Measurements from ENCODE around the gene APH1A. TPM values are rescaled to one million over a fixed set of nuclear protein-coding genes. Genes with fewer than 3 reads are reported as not detected.

Gene APH1A
- total and polyA plus RNA-seq, 2 of the 13 experiments (the other 11 are each of a cell fraction or from before 2014, with no cell fraction given) = 114 to 130 TPM

GRCh38 chr1:150257624-150258585 is 10.9 kb downstream of the APH1A start, which contains the start of gene CA14 (continued):
- TF ChIP-seq ARID5B (CRISPR knock-in tag; IDR thresholded peaks at IDR 0.05) (no peak), EED (CRISPR knock-in tag; IDR thresholded peaks at IDR 0.05) (no peak), CBX2 (IDR thresholded peaks at IDR 0.05; ENCODE audit: low read depth, low read length) (no peak), CBX2 (CRISPR knock-in tag; IDR thresholded peaks at IDR 0.05; ENCODE audit: low read depth) (no peak), MEIS1 (CRISPR knock-in tag; IDR thresholded peaks at IDR 0.05; ENCODE audit: borderline replicate concordance) (no peak), ZNF280B (CRISPR knock-in tag; IDR thresholded peaks at IDR 0.05; ENCODE audit: borderline replicate concordance) (no peak), MAZ (IDR thresholded peaks at IDR 0.05; ENCODE audit: borderline replicate concordance, low read depth, low read length) (no peak), MAZ (CRISPR knock-in tag; IDR thresholded peaks at IDR 0.05; ENCODE audit: low read depth) (no peak), ZNF543 (CRISPR knock-in tag; IDR thresholded peaks at IDR 0.05) (peak; percentile 68; the same call in 1 of the 2 replicates), ARNT2 (CRISPR knock-in tag; IDR thresholded peaks at IDR 0.05; ENCODE audit: low read depth) (no peak), GPBP1L1 (CRISPR knock-in tag; IDR thresholded peaks at IDR 0.05) (no peak), ZNF333 (CRISPR knock-in tag; IDR thresholded peaks at IDR 0.05; ENCODE audit: borderline replicate concordance) (no peak), UBTF (CRISPR knock-in tag; IDR thresholded peaks at IDR 0.05) (no peak), SKI (IDR thresholded peaks at IDR 0.05; ENCODE audit: partially characterized antibody) (no peak), MAF1 (CRISPR knock-in tag; IDR thresholded peaks at IDR 0.05; ENCODE audit: borderline replicate concordance) (no peak), ZFP37 (CRISPR knock-in tag; IDR thresholded peaks at IDR 0.05; ENCODE audit: borderline replicate concordance) (no peak), ZNF652 (CRISPR knock-in tag; IDR thresholded peaks at IDR 0.05; ENCODE audit: borderline replicate concordance, low read depth) (no peak), MYPOP (CRISPR knock-in tag; IDR thresholded peaks at IDR 0.05) (0 out of 2 replicates have a peak, but pooled peaks have one; percentile 43)

Measured in HepG2 (cell line).